Adrenal gland (tissue), 5 donors: ENCODE data around the gene UBAP1L.

ENCODE experiments used
- POLR2A ChIP-seq, 2 donors: fragments of 450-650 bp; IDR thresholded peaks; one replicate each; pipeline ENCODE4 v1.6.1; 2017; ENCODE audit warnings: antibody characterized with exemption in 2 of 2, mild to moderate bottlenecking in 2 of 2, moderate library complexity in 1 of 2
- TF ChIP-seq, protein P1 (sequence below), 6 experiments: fragments of 450-650 bp in 4 of 6; fragments of 200-600 bp in 2 of 6; sonication (generic) in 1 of 6; IDR thresholded peaks; 1 replicate in 5 of 6; 2 replicates in 1 of 6; pipeline versions ENCODE4 v1.5.1 to v1.8.0; 2016 to 2021; ENCODE audit warnings: antibody characterized with exemption in 6 of 6, mild to moderate bottlenecking in 2 of 6, moderate library complexity in 1 of 6
- donor health status: DM: no; HTN: no; CAD: no.

DNA sequence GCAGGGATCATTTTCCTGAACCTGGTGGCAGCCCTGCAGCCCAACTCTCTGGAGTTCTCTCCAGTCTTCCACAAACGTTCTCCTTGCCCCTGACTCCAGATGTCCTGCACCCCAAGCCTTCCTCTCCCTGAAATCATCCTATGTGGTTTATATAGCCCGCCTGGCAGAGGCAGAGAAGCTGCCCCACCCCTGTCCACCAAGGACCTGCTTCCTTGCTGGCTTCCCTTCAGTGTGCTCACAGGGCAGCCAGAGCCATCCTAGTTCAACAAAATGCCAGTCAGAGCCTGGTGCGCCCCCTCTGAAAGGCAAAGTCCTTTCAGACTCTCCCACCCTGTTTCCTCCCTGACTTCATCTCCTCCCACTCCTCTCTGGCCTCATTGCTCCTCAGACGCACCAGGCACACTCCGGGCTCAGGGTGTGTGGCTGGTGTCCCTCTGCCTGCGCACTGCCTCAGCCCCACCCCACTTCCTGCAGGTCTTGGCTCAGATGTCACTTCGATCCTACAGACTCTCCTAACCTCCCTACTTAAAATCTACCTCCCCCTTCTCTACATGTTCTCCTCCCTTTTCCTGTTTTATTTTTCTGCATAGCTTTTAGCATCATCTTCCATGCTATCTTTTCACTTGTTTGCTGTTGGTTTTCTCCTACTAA is 32.6 kb downstream of the UBAP1L start:
- TF ChIP-seq, protein P1, sequence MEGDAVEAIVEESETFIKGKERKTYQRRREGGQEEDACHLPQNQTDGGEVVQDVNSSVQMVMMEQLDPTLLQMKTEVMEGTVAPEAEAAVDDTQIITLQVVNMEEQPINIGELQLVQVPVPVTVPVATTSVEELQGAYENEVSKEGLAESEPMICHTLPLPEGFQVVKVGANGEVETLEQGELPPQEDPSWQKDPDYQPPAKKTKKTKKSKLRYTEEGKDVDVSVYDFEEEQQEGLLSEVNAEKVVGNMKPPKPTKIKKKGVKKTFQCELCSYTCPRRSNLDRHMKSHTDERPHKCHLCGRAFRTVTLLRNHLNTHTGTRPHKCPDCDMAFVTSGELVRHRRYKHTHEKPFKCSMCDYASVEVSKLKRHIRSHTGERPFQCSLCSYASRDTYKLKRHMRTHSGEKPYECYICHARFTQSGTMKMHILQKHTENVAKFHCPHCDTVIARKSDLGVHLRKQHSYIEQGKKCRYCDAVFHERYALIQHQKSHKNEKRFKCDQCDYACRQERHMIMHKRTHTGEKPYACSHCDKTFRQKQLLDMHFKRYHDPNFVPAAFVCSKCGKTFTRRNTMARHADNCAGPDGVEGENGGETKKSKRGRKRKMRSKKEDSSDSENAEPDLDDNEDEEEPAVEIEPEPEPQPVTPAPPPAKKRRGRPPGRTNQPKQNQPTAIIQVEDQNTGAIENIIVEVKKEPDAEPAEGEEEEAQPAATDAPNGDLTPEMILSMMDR (IDR thresholded peaks at IDR 0.05): no peak
- no peak for TF ChIP-seq POLR2A (IDR thresholded peaks at IDR 0.05)
